Thoracic aorta (tissue), 2 donors: ENCODE data around the gene ADORA2B. TPM values are rescaled to one million over a fixed set of nuclear protein-coding genes. Genes with fewer than 3 reads are reported as not detected.

Source experiments
- ATAC-seq: fragments of 150-250 bp; one replicate; pipeline ENCODE4 v1.8.0; 2017; ENCODE audit warnings: low read depth; ENCODE audit not compliant: insufficient number of reproducible peaks, low FRiP score
- DNase-seq: peaks from one replicate; pipeline ENCODE4 v3.0.0-alpha.2; 2020; ENCODE audit warnings: low spot score
- H3K27ac ChIP-seq, 2 donors: fragments of 200-600 bp; sonication (generic); 1 replicate in 1 of 2; 2 replicates in 1 of 2; pipeline ENCODE4 v1.5.1; 2016; ENCODE audit warnings: mild to moderate bottlenecking in 2 of 2, moderate library complexity in 2 of 2
- H3K27me3 ChIP-seq: fragments of 200-600 bp; sonication (generic); replicated peaks from 2 replicates; pipeline ENCODE4 v1.6.0; 2016; ENCODE audit warnings: mild to moderate bottlenecking; ENCODE audit not compliant: insufficient read depth
- H3K36me3 ChIP-seq: fragments of 200-600 bp; sonication (generic); one replicate; pipeline ENCODE4 v1.5.1; 2016
- H3K4me1 ChIP-seq, 2 donors: fragments of 200-600 bp; sonication (generic); 1 replicate in 1 of 2; 2 replicates in 1 of 2; pipeline versions ENCODE4 v1.5.1 to v1.6.0; 2016; ENCODE audit warnings: low read depth in 2 of 2, mild to moderate bottlenecking in 1 of 2; ENCODE audit not compliant: control insufficient read depth in 1 of 2
- H3K4me3 ChIP-seq: fragments of 200-600 bp; sonication (generic); 2 replicates; pipeline ENCODE4 v1.5.1; 2016; ENCODE audit warnings: mild to moderate bottlenecking
- H3K9me3 ChIP-seq: fragments of 200-600 bp; sonication (generic); 2 replicates; pipeline ENCODE4 v1.5.1; 2016
- CTCF ChIP-seq: fragments of 200-600 bp; sonication (generic); IDR thresholded peaks from one replicate; pipeline ENCODE4 v1.5.1; 2019; ENCODE audit warnings: antibody characterized with exemption
- total RNA-seq, 2 donors: library from RNA; depleted of rRNA; stranded (reverse); fragments of >200 nt; gene quantifications; one replicate each; pipeline versions ENCODE4 v1.1.0 to v1.2.3, GENCODE V29; 2016

ADORA2B gene
- total RNA-seq, 2 donors from 2014 or later = 1.6 TPM; not detected in 1

- H3K27ac ChIP-seq = no peak overlapping the region
- ATAC-seq (no peak), DNase-seq (no peak)
- no peaks in the 10 kb centered on the region for H3K9me3 ChIP-seq
- no peak overlapping the region for H3K4me3 ChIP-seq
- no peaks in the 10 kb centered on the region for H3K36me3 ChIP-seq
- no peaks in the 10 kb centered on the region for H3K27me3 ChIP-seq
- H3K4me1 ChIP-seq = peaks cover 8 to 21% of the 10 kb centered on the region in 2 donors
- TF ChIP-seq CTCF = no peak
Observed at GRCh38 chr17:15942207-15942833, 2.6 kb upstream of the ADORA2B start.

GRCh38 chr17:15943971-15944758 is 765 bp upstream of the ADORA2B start:
- no peaks in the 10 kb centered on the region for H3K9me3 ChIP-seq
- H3K27ac ChIP-seq = no peak overlapping the region
- no peak for TF ChIP-seq CTCF
- no peaks in the 10 kb centered on the region for H3K36me3 ChIP-seq
- ATAC-seq (no peak), DNase-seq (no peak)
- no peaks in the 10 kb centered on the region for H3K27me3 ChIP-seq
- H3K4me3 ChIP-seq = peak overlapping the region; percentile 82
- H3K4me1 ChIP-seq = peaks cover 8 to 21% of the 10 kb centered on the region in 2 donors

GRCh38 chr17:15945527-15946191 is 729 bp downstream of the ADORA2B start:
- H3K27me3 ChIP-seq = no peaks in the 10 kb centered on the region
- DNase-seq = no peak

GRCh38 chr17:15946611-15947120 is 1.7 kb downstream of the ADORA2B start:
- TF ChIP-seq CTCF = no peak
- no peak overlapping the region for H3K4me3 ChIP-seq
- ATAC-seq (no peak), DNase-seq (no peak)
- H3K36me3 ChIP-seq = no peaks in the 10 kb centered on the region
- H3K27me3 ChIP-seq = no peaks in the 10 kb centered on the region
- peaks cover 8 to 21% of the 10 kb centered on the region in 2 donors for H3K4me1 ChIP-seq
- H3K9me3 ChIP-seq = no peaks in the 10 kb centered on the region
- no peak overlapping the region for H3K27ac ChIP-seq

More at GRCh38 chr17:15945527-15946191, 729 bp downstream of the ADORA2B start:
- Histone ChIP-seq H3K27ac (no peak overlapping the region), H3K4me3 (peak overlapping the region; percentile 82), H3K9me3 (no peaks in the 10 kb centered on the region), H3K4me1 (peaks cover 8 to 21% of the 10 kb centered on the region in 2 donors), H3K36me3 (no peaks in the 10 kb centered on the region)
- no peak for TF ChIP-seq CTCF
- ATAC-seq = no peak

GRCh38 chr17:15947271-15947670 is 2.3 kb downstream of the ADORA2B start:
- ATAC-seq (no peak), DNase-seq (no peak)
- peaks cover 8 to 21% of the 10 kb centered on the region in 2 donors for H3K4me1 ChIP-seq
- no peaks in the 10 kb centered on the region for H3K36me3 ChIP-seq
- no peak overlapping the region for H3K27ac ChIP-seq
- no peak for TF ChIP-seq CTCF
- no peak overlapping the region for H3K4me3 ChIP-seq
- no peaks in the 10 kb centered on the region for H3K27me3 ChIP-seq
- no peaks in the 10 kb centered on the region for H3K9me3 ChIP-seq
